Measurements from ENCODE around the gene CD44.

- TF ChIP-seq CTCF (IDR thresholded peaks at IDR 0.05) = no peak
- TF ChIP-seq POLR2A (IDR thresholded peaks at IDR 0.05) = no peak
Observed at GRCh38 chr11:35245786-35246185, 106.8 kb downstream of the CD44 start.
